H1 (cell line): ENCODE results near the gene ZNF516. TPM values are rescaled to one million over a fixed set of nuclear protein-coding genes. Genes with fewer than 3 reads are reported as not detected.

Source experiments
- CTCF ChIA-PET: fragments of 300-600 bp; sonication (Branson Sonifier 250); formaldehyde crosslinking; loops from one replicate; lab custom pipeline; 2021; ENCODE audit not compliant: partially characterized antibody; lab: Charles Lee
- POLR2A ChIA-PET: fragments of 300-600 bp; sonication (Branson Sonifier 250); formaldehyde crosslinking; loops from one replicate; lab custom pipeline; 2021; ENCODE audit warnings: inconsistent platforms; ENCODE audit not compliant: partially characterized antibody; lab: Charles Lee
- DNase-seq, 2 experiments: peaks; one replicate each; pipeline versions ENCODE4 v3.0.0 to v3.0.0-alpha.2; 2010 to 2022; ENCODE audit warnings: low spot score in 2 of 2, low read depth in 1 of 2, mixed read lengths in 1 of 2
- FAIRE-seq: peaks from 2 replicates; lab custom pipeline; 2011; peaks lifted over from hg19 to GRCh38; lab: Jason Lieb, UNC
- H2AFZ ChIP-seq: 2 replicates; pipeline ENCODE4 v1.8.1; 2012; ENCODE audit warnings: low read length, inconsistent platforms
- H2AK5ac ChIP-seq: 2 replicates; pipeline ENCODE4 v1.6.1; 2013; ENCODE audit warnings: low read depth, low read length
- H2BK120ac ChIP-seq: replicated peaks from 2 replicates; pipeline ENCODE3; 2013; ENCODE audit warnings: low read depth, low read length, inconsistent platforms
- H2BK12ac ChIP-seq: 2 replicates; pipeline ENCODE4 v1.6.1; 2013; ENCODE audit warnings: low read depth, low read length
- H2BK15ac ChIP-seq: 2 replicates; pipeline ENCODE4 v1.6.1; 2013; ENCODE audit warnings: low read length
- H2BK20ac ChIP-seq: 2 replicates; pipeline ENCODE4 v1.6.1; 2013; ENCODE audit warnings: low read length
- H2BK5ac ChIP-seq: 2 replicates; pipeline ENCODE4 v1.6.1; 2013; ENCODE audit warnings: low read depth, low read length
- H3K14ac ChIP-seq: 2 replicates; pipeline ENCODE4 v1.6.1; 2013; ENCODE audit warnings: inconsistent platforms; ENCODE audit not compliant: insufficient read length
- H3K18ac ChIP-seq: 2 replicates; pipeline ENCODE4 v1.6.1; 2013; ENCODE audit warnings: low read length; ENCODE audit errors: extremely low read depth
- H3K23ac ChIP-seq: 2 replicates; pipeline ENCODE4 v1.6.1; 2013; ENCODE audit warnings: inconsistent platforms; ENCODE audit not compliant: insufficient read length
- H3K23me2 ChIP-seq: 2 replicates; pipeline ENCODE4 v1.6.1; 2013; ENCODE audit warnings: low read depth, low read length
- H3K27ac ChIP-seq: 2 replicates; pipeline ENCODE4 v1.6.1; 2011; ENCODE audit warnings: low read depth, low read length, inconsistent platforms
- H3K27me3 ChIP-seq, 4 experiments: replicated peaks in 1 of 4; 1 replicate in 1 of 4; 2 replicates in 3 of 4; pipeline versions ENCODE4 v1.6.1 to v1.8.1; 2011 to 2013; ENCODE audit warnings: low read length in 3 of 4, mild to moderate bottlenecking in 3 of 4, inconsistent platforms in 2 of 4, mixed read lengths in 2 of 4, moderate library complexity in 1 of 4; ENCODE audit not compliant: control insufficient read depth in 3 of 4, insufficient read depth in 3 of 4; ENCODE audit errors: extremely low read depth in 1 of 4
- H3K36me3 ChIP-seq, 4 experiments: 2 replicates each; pipeline versions ENCODE4 v1.6.1 to v1.8.1; 2011 to 2013; ENCODE audit warnings: mild to moderate bottlenecking in 4 of 4, low read length in 3 of 4, moderate library complexity in 2 of 4, control low read depth in 1 of 4, inconsistent platforms in 1 of 4; ENCODE audit not compliant: insufficient read depth in 4 of 4, control insufficient read depth in 2 of 4
- H3K4ac ChIP-seq: replicated peaks from 2 replicates; pipeline ENCODE3; 2013; ENCODE audit warnings: low read length, low read depth, mixed read lengths, inconsistent platforms; ENCODE audit not compliant: insufficient read length
- H3K4me1 ChIP-seq, 4 experiments: replicated peaks in 1 of 4; 1 replicate in 1 of 4; 2 replicates in 3 of 4; pipeline versions ENCODE4 v1.6.1 to v1.8.1; 2011 to 2013; ENCODE audit warnings: low read length in 3 of 4, inconsistent platforms in 2 of 4, mixed read lengths in 1 of 4; ENCODE audit not compliant: insufficient read depth in 4 of 4, control insufficient read depth in 3 of 4
- H3K4me2 ChIP-seq, 2 experiments: 2 replicates each; pipeline versions ENCODE4 v1.6.1 to v1.8.1; 2011 to 2013; ENCODE audit warnings: low read depth in 2 of 2, low read length in 2 of 2, control low read depth in 1 of 2, inconsistent platforms in 1 of 2, mild to moderate bottlenecking in 1 of 2; ENCODE audit not compliant: insufficient read depth in 1 of 2
- H3K4me3 ChIP-seq, 4 experiments: fragments of 200-600, 300-600 bp in 1 of 4; sonication (generic), shearing (Covaris generic), sonication (Bioruptor Twin) in 1 of 4; 2 replicates each; pipeline versions ENCODE4 v1.5.1 to v1.8.1; 2011 to 2016; ENCODE audit warnings: low read length in 4 of 4, low read depth in 3 of 4, control low read depth in 2 of 4, inconsistent platforms in 2 of 4, mild to moderate bottlenecking in 2 of 4, mixed read lengths in 1 of 4, moderate library complexity in 1 of 4; ENCODE audit not compliant: insufficient read depth in 2 of 4; ENCODE audit errors: extremely low read depth in 1 of 4
- H3K56ac ChIP-seq: replicated peaks from 2 replicates; pipeline ENCODE3; 2013; ENCODE audit warnings: low read depth, mild to moderate bottlenecking, mixed read lengths, low read length, inconsistent platforms; ENCODE audit not compliant: insufficient read length
- H3K79me1 ChIP-seq: 2 replicates; pipeline ENCODE4 v1.6.1; 2013; ENCODE audit warnings: low read depth, low read length, control low read depth
- H3K79me2 ChIP-seq, 2 experiments: 2 replicates each; pipeline versions ENCODE4 v1.6.1 to v1.8.1; 2012 to 2013; ENCODE audit warnings: low read length in 2 of 2, mild to moderate bottlenecking in 2 of 2, inconsistent platforms in 1 of 2; ENCODE audit not compliant: insufficient read depth in 2 of 2, control insufficient read depth in 1 of 2
- H3K9ac ChIP-seq, 4 experiments: replicated peaks in 1 of 4; 1 replicate in 1 of 4; 2 replicates in 3 of 4; pipeline versions ENCODE4 v1.6.1 to v1.8.1; 2011 to 2013; ENCODE audit warnings: low read depth in 3 of 4, low read length in 3 of 4, control low read depth in 2 of 4, mild to moderate bottlenecking in 2 of 4, moderate library complexity in 2 of 4, inconsistent platforms in 1 of 4; ENCODE audit errors: extremely low read depth in 1 of 4
- H3K9me3 ChIP-seq, 2 experiments: 2 replicates each; pipeline versions ENCODE4 v1.6.1 to v1.8.1; 2012 to 2013; ENCODE audit warnings: mild to moderate bottlenecking in 2 of 2, moderate library complexity in 2 of 2, control low read depth in 1 of 2, inconsistent platforms in 1 of 2, low read depth in 1 of 2, low read length in 1 of 2, mixed read lengths in 1 of 2; ENCODE audit not compliant: insufficient read depth in 2 of 2
- H4K20me1 ChIP-seq, 2 experiments: replicated peaks in 1 of 2; 2 replicates each; pipeline versions ENCODE3 to v1.8.1; 2011 to 2013; ENCODE audit warnings: inconsistent platforms in 2 of 2, low read length in 2 of 2, mild to moderate bottlenecking in 1 of 2; ENCODE audit not compliant: insufficient read depth in 2 of 2, control insufficient read depth in 1 of 2
- H4K5ac ChIP-seq: 2 replicates; pipeline ENCODE4 v1.6.1; 2013; ENCODE audit warnings: low read length, low read depth, mixed read lengths, inconsistent platforms; ENCODE audit not compliant: insufficient read length
- H4K8ac ChIP-seq: 2 replicates; pipeline ENCODE4 v1.8.0; 2013; ENCODE audit warnings: mild to moderate bottlenecking, moderate library complexity, low read length, inconsistent platforms; ENCODE audit not compliant: insufficient read depth; ENCODE audit errors: extremely low read depth
- H4K91ac ChIP-seq: replicated peaks from 2 replicates; pipeline ENCODE3; 2013; ENCODE audit warnings: low read length, mixed read lengths, inconsistent platforms; ENCODE audit not compliant: insufficient read length
- CEBPB ChIP-seq: IDR thresholded peaks from 2 replicates; pipeline ENCODE4 v1.6.1; 2012; ENCODE audit warnings: low read depth, low read length
- HDAC6 ChIP-seq: IDR thresholded peaks from one replicate; pipeline ENCODE4 v1.7.1; 2012; ENCODE audit warnings: low read depth, mild to moderate bottlenecking, inconsistent platforms, low read length, moderate library complexity
- JUN ChIP-seq: IDR thresholded peaks from 2 replicates; pipeline ENCODE4 v1.6.1; 2011; ENCODE audit warnings: low read depth, mild to moderate bottlenecking, improper control_type of control experiment, low read length
- KDM1A ChIP-seq: fragments of 200-600, 300-600 bp; sonication (generic); IDR thresholded peaks from 2 replicates; pipeline ENCODE4 v1.7.1; 2016; ENCODE audit warnings: mild to moderate bottlenecking, low read length, borderline replicate concordance
- KDM4A ChIP-seq: IDR thresholded peaks from one replicate; pipeline ENCODE4 v1.7.1; 2012; ENCODE audit warnings: low read depth, mild to moderate bottlenecking, moderate library complexity, low read length, inconsistent platforms; ENCODE audit not compliant: severe bottlenecking
- MAFK ChIP-seq: IDR thresholded peaks from 2 replicates; pipeline ENCODE4 v1.6.1; 2012; ENCODE audit warnings: low read depth, mild to moderate bottlenecking, improper control_type of control experiment, low read length
- PHF8 ChIP-seq: fragments of 200-600 bp; sonication (generic); conservative IDR thresholded peaks from 2 replicates; pipeline ENCODE4 v1.7.1; 2012; ENCODE audit warnings: low read depth, mild to moderate bottlenecking, inconsistent platforms, low read length, moderate library complexity
- POLR2A ChIP-seq, 2 experiments: IDR thresholded peaks; 1 replicate in 1 of 2; 2 replicates in 1 of 2; pipeline ENCODE4 v1.6.1; 2011; ENCODE audit warnings: low read depth in 2 of 2, low read length in 2 of 2, mild to moderate bottlenecking in 2 of 2; ENCODE audit errors: control extremely low read depth in 1 of 2
- POU5F1 ChIP-seq: IDR thresholded peaks from 2 replicates; pipeline ENCODE4 v1.6.1; 2011; ENCODE audit warnings: low read depth, mild to moderate bottlenecking, low read length, moderate library complexity
- SAP30 ChIP-seq: fragments of 300-600 bp; sonication (generic); IDR thresholded peaks from 2 replicates; pipeline ENCODE4 v1.7.1; 2012; ENCODE audit warnings: low read length, moderate library complexity, mild to moderate bottlenecking, inconsistent platforms; ENCODE audit not compliant: insufficient read depth, insufficient replicate concordance
- SP4 ChIP-seq: IDR thresholded peaks from 2 replicates; pipeline ENCODE4 v1.6.1; 2012; ENCODE audit warnings: low read length, inconsistent platforms
- SUZ12 ChIP-seq: fragments of 200-600 bp; sonication (generic); IDR thresholded peaks from 2 replicates; pipeline ENCODE4 v1.6.1; 2012; ENCODE audit warnings: mild to moderate bottlenecking, inconsistent platforms, low read length, moderate library complexity, mixed read lengths
- YY1 ChIP-seq: IDR thresholded peaks from 2 replicates; pipeline ENCODE4 v1.6.1; 2011; ENCODE audit warnings: low read depth, mild to moderate bottlenecking, low read length
- WGBS, 2 experiments: shearing (Covaris generic) in 1 of 2; methylation state at CpG; one replicate each; pipeline versions ENCODE4 v1.1.6 to v1.1.7; 2013 to 2015; ENCODE audit warnings: low lambda C conversion rate in 2 of 2, mixed read lengths in 2 of 2, inconsistent platforms in 1 of 2, low coverage in 1 of 2, missing lambda C conversion rate in 1 of 2; ENCODE audit not compliant: insufficient replicate concordance in 2 of 2, insufficient coverage in 1 of 2, insufficient read length in 1 of 2; ENCODE audit errors: extremely low coverage in 1 of 2, missing lambda C conversion rate in 1 of 2; 5-methylcytosine and 5-hydroxymethylcytosine counted together
- polyA plus RNA-seq, 7 experiments: library from polyadenylated mRNA; depleted of rRNA in 3 of 7; stranded (reverse) in 5 of 7; unstranded in 2 of 7; fragments of >200 nt in 5 of 7; fragments of 200-250 nt in 2 of 7; gene quantifications; 1 replicate in 5 of 7; 2 replicates in 1 of 7; 4 replicates in 1 of 7; pipeline versions ENCODE4 v1.2.1 to v1.2.3, GENCODE V29; 2011 to 2013; ENCODE audit warnings: missing spikeins in 2 of 7, mixed read lengths in 2 of 7
- total RNA-seq: library from RNA; stranded (reverse); fragmentation: NEBNext Ultra II Directional; extraction: Animal tissue kit (Norgen Biotek cat#: 25700); gene quantifications from 2 replicates; pipeline ENCODE4 v1.2.1, GENCODE V29; 2021

Gene ZNF516
- total and polyA plus RNA-seq, 2 of the 8 experiments (the other 6 are each of a cell fraction or from before 2014, with no cell fraction given): 7.3 to 17.0 TPM

GRCh38 chr18:76448256-76449110 lies 46.6 kb downstream of the ZNF516 start:
- Histone ChIP-seq H3K79me2 (peaks cover 0 to 39% of the 10 kb centered on the region in 2 experiments; a peak in 1 of 4 replicates), H3K9me3 (no peaks in the 10 kb centered on the region), H2BK120ac (no peak overlapping the region), H3K9ac (no peak overlapping the region), H3K14ac (no peak overlapping the region), H2AK5ac (no peak overlapping the region), H3K4me1 (peaks cover 8 to 16% (median 12%) of the 10 kb centered on the region in 4 experiments), H4K8ac (no peak overlapping the region), H3K23ac (no peak overlapping the region), H3K18ac (no peak overlapping the region), H3K4me2 (no peak overlapping the region), H4K5ac (no peak overlapping the region), H4K91ac (no peak overlapping the region), H3K27ac (no peak overlapping the region), H2BK15ac (no peak overlapping the region), H2BK20ac (no peak overlapping the region), H3K36me3 (no peaks in the 10 kb centered on the region), H2BK5ac (no peak overlapping the region), H3K56ac (no peak overlapping the region), H3K23me2 (peaks cover 13% of the 10 kb centered on the region), H2AFZ (no peak overlapping the region), H3K4me3 (no peak overlapping the region), H3K4ac (no peak overlapping the region), H3K27me3 (peaks cover 0 to 22% (median 14%) of the 10 kb centered on the region in 4 experiments; a peak in 5 of 7 replicates), H4K20me1 (peaks cover 5 to 7% of the 10 kb centered on the region in 2 experiments), H3K79me1 (peaks cover 6% of the 10 kb centered on the region), H2BK12ac (peak overlapping the region; percentile 60; the same call in 1 of the 2 replicates)
- ChIA-PET POLR2A (no interaction called here), CTCF (interaction anchor here (2.3 kb wide), 1 partner anchor 22 kb away, joined by 8 read pairs; no protein-coding TSS in a partner anchor)
- FAIRE-seq (no peak), DNase-seq (no peak)
- WGBS, 2 experiments: 90% methylated on average over 16 of the region's 16 CpGs; no CpG with 5 or more reads in 1 of the 2 experiments
- TF ChIP-seq KDM1A (no peak), MAFK (no peak), JUN (no peak), YY1 (no peak), SP4 (no peak), POLR2A (IDR thresholded peaks at IDR 0.05; ENCODE audit: control extremely low read depth in 1 of 2, low read depth in 2 of 2, low read length in 2 of 2) (no peak), PHF8 (no peak), HDAC6 (no peak), CEBPB (no peak), KDM4A (no peak), SAP30 (no peak), SUZ12 (no peak), POU5F1 (no peak)
